T-helper 2 cell treated with Interferon-gamma antibody and Interleukin-4, amounts not matched to agents 5 μg/mL and 100 μg/mL, for 36 hours (primary cell): ENCODE results near the gene PRR30.

ENCODE experiments used
- DNase-seq: peaks from one replicate; pipeline ENCODE4 v3.0.0; 2021; ENCODE audit warnings: low spot score
- H3K27ac Mint-ChIP-seq: one replicate; pipeline ENCODE4 v1.8.0; 2021; ENCODE audit warnings: mild to moderate bottlenecking, mixed read lengths
- H3K27me3 Mint-ChIP-seq: one replicate; pipeline ENCODE4 v1.8.0; 2021; ENCODE audit warnings: low read depth, mixed read lengths
- H3K36me3 Mint-ChIP-seq: one replicate; pipeline ENCODE4 v1.8.0; 2021; ENCODE audit warnings: low read depth, mixed read lengths
- H3K4me1 Mint-ChIP-seq: one replicate; pipeline ENCODE4 v1.8.0; 2021; ENCODE audit warnings: low read depth, mixed read lengths
- H3K4me3 Mint-ChIP-seq: one replicate; pipeline ENCODE4 v1.8.0; 2022; ENCODE audit warnings: mild to moderate bottlenecking, moderate library complexity, mixed read lengths
- H3K9me3 Mint-ChIP-seq: one replicate; pipeline ENCODE4 v1.8.0; 2021; ENCODE audit warnings: mixed read lengths

PRR30 gene

GRCh38 chr2:27164960-27165763, 26.0 kb upstream of the PRR30 start:
- H3K36me3 Mint-ChIP-seq, result no peaks in the 10 kb centered on the region
- H3K9me3 Mint-ChIP-seq, result no peaks in the 10 kb centered on the region
- H3K27ac Mint-ChIP-seq, result no peak overlapping the region
- DNase-seq, result no peak
- peaks cover 2% of the 10 kb centered on the region for H3K27me3 Mint-ChIP-seq
- no peak overlapping the region for H3K4me3 Mint-ChIP-seq
- H3K4me1 Mint-ChIP-seq, result peaks cover 7% of the 10 kb centered on the region

GRCh38 chr2:27162151-27163121, 23.2 kb upstream of the PRR30 start:
- H3K4me1 Mint-ChIP-seq, result peaks cover 5% of the 10 kb centered on the region

GRCh38 chr2:27160191-27160590, 21.0 kb upstream of the PRR30 start:
- DNase-seq, result no peak
- no peaks in the 10 kb centered on the region for H3K9me3 Mint-ChIP-seq
- peaks cover 5% of the 10 kb centered on the region for H3K4me1 Mint-ChIP-seq
- H3K27ac Mint-ChIP-seq, result no peak overlapping the region
- H3K27me3 Mint-ChIP-seq, result peaks cover 6% of the 10 kb centered on the region
- H3K36me3 Mint-ChIP-seq, result no peaks in the 10 kb centered on the region
- H3K4me3 Mint-ChIP-seq, result no peak overlapping the region

More at GRCh38 chr2:27162151-27163121, 23.2 kb upstream of the PRR30 start:
- no peak for DNase-seq
- Mint-ChIP-seq H3K27ac (no peak overlapping the region), H3K27me3 (peaks cover 4% of the 10 kb centered on the region), H3K4me3 (no peak overlapping the region), H3K36me3 (no peaks in the 10 kb centered on the region), H3K9me3 (no peaks in the 10 kb centered on the region)

GRCh38 chr2:27159271-27159670, 20.1 kb upstream of the PRR30 start:
- H3K9me3 Mint-ChIP-seq, result no peaks in the 10 kb centered on the region
- no peak overlapping the region for H3K4me3 Mint-ChIP-seq
- H3K27me3 Mint-ChIP-seq, result peaks cover 6% of the 10 kb centered on the region
- DNase-seq, result no peak
- H3K4me1 Mint-ChIP-seq, result no peaks in the 10 kb centered on the region
- no peak overlapping the region for H3K27ac Mint-ChIP-seq
- H3K36me3 Mint-ChIP-seq, result no peaks in the 10 kb centered on the region

GRCh38 chr2:27158468-27158867, 19.3 kb upstream of the PRR30 start:
- H3K27ac Mint-ChIP-seq, result no peak overlapping the region
- no peaks in the 10 kb centered on the region for H3K9me3 Mint-ChIP-seq
- DNase-seq, result no peak
- H3K4me1 Mint-ChIP-seq, result no peaks in the 10 kb centered on the region
- H3K27me3 Mint-ChIP-seq, result peaks cover 6% of the 10 kb centered on the region
- no peak overlapping the region for H3K4me3 Mint-ChIP-seq
- no peaks in the 10 kb centered on the region for H3K36me3 Mint-ChIP-seq

- DNase-seq, result no peak
- Mint-ChIP-seq H3K4me1 (no peaks in the 10 kb centered on the region), H3K27me3 (peaks cover 6% of the 10 kb centered on the region), H3K36me3 (no peaks in the 10 kb centered on the region), H3K4me3 (no peak overlapping the region), H3K9me3 (no peaks in the 10 kb centered on the region), H3K27ac (no peak overlapping the region)
Measured at GRCh38 chr2:27155069-27155520, 15.9 kb upstream of the PRR30 start.

- Mint-ChIP-seq H3K27ac (no peak overlapping the region), H3K4me3 (no peak overlapping the region), H3K36me3 (no peaks in the 10 kb centered on the region), H3K9me3 (no peaks in the 10 kb centered on the region), H3K4me1 (no peaks in the 10 kb centered on the region), H3K27me3 (peaks cover 6% of the 10 kb centered on the region)
- DNase-seq, result no peak
Measured at GRCh38 chr2:27154488-27154887, 15.3 kb upstream of the PRR30 start.

- DNase-seq, result no peak
- Mint-ChIP-seq H3K36me3 (no peaks in the 10 kb centered on the region), H3K9me3 (no peaks in the 10 kb centered on the region), H3K27me3 (peaks cover 6% of the 10 kb centered on the region), H3K27ac (no peak overlapping the region), H3K4me1 (no peaks in the 10 kb centered on the region), H3K4me3 (no peak overlapping the region)
Measured at GRCh38 chr2:27152796-27153464, 13.7 kb upstream of the PRR30 start.

GRCh38 chr2:27152102-27152795, 13.0 kb upstream of the PRR30 start:
- no peak overlapping the region for H3K4me3 Mint-ChIP-seq
- H3K9me3 Mint-ChIP-seq, result no peaks in the 10 kb centered on the region
- H3K36me3 Mint-ChIP-seq, result no peaks in the 10 kb centered on the region
- no peaks in the 10 kb centered on the region for H3K4me1 Mint-ChIP-seq
- H3K27ac Mint-ChIP-seq, result no peak overlapping the region
- no peak for DNase-seq
- peaks cover under 1% of the 10 kb centered on the region for H3K27me3 Mint-ChIP-seq

GRCh38 chr2:27150639-27151230, 11.5 kb upstream of the PRR30 start:
- Mint-ChIP-seq H3K9me3 (no peaks in the 10 kb centered on the region), H3K4me3 (no peak overlapping the region), H3K27me3 (peaks cover 7% of the 10 kb centered on the region), H3K4me1 (no peaks in the 10 kb centered on the region), H3K27ac (no peak overlapping the region), H3K36me3 (no peaks in the 10 kb centered on the region)
- DNase-seq, result no peak

- peaks cover 10% of the 10 kb centered on the region for H3K27me3 Mint-ChIP-seq
- H3K27ac Mint-ChIP-seq, result no peak overlapping the region
- no peak overlapping the region for H3K4me3 Mint-ChIP-seq
- no peaks in the 10 kb centered on the region for H3K36me3 Mint-ChIP-seq
- H3K9me3 Mint-ChIP-seq, result no peaks in the 10 kb centered on the region
- no peaks in the 10 kb centered on the region for H3K4me1 Mint-ChIP-seq
- DNase-seq, result no peak
Measured at GRCh38 chr2:27149570-27150405, 10.6 kb upstream of the PRR30 start.

- peaks cover 15% of the 10 kb centered on the region for H3K27me3 Mint-ChIP-seq
- DNase-seq, result no peak
- no peaks in the 10 kb centered on the region for H3K36me3 Mint-ChIP-seq
- no peak within 1 kb of the TSS for H3K27ac Mint-ChIP-seq
- H3K4me1 Mint-ChIP-seq, result no peaks in the 10 kb centered on the region
- no peak within 1 kb of the TSS for H3K4me3 Mint-ChIP-seq
- no peaks in the 10 kb centered on the region for H3K9me3 Mint-ChIP-seq
Measured at GRCh38 chr2:27148801-27149439, 9.7 kb upstream of the PRR30 start, which contains the start of gene TCF23. Gene TCF23 (plus strand): TSS chr2:27149004. CDS start chr2:27149134, 130 bp downstream.
